SJCRH30 (cell line): Measurements from ENCODE around the gene UBE2C. TPM values are rescaled to one million over a fixed set of nuclear protein-coding genes. Genes with fewer than 3 reads are reported as not detected.

ENCODE experiments used
- DNase-seq, 2 experiments: peaks; one replicate each; pipeline ENCODE4 v3.0.0-alpha.2; 2015 to 2020
- H3K27ac ChIP-seq: fragments of 250-450 bp; sonication (Bioruptor Pico); 2 replicates; pipeline ENCODE4 v1.5.1; 2020; ENCODE audit warnings: mild to moderate bottlenecking, moderate library complexity
- H3K27me3 ChIP-seq: fragments of 250-450 bp; sonication (Bioruptor Pico); 2 replicates; pipeline ENCODE4 v1.5.1; 2020; ENCODE audit warnings: mild to moderate bottlenecking, moderate library complexity
- H3K36me3 ChIP-seq: fragments of 250-450 bp; sonication (Bioruptor Pico); 2 replicates; pipeline ENCODE4 v1.5.1; 2020; ENCODE audit warnings: mild to moderate bottlenecking, moderate library complexity
- H3K4me1 ChIP-seq: fragments of 250-450 bp; sonication (Bioruptor Pico); 2 replicates; pipeline ENCODE4 v1.5.1; 2020; ENCODE audit warnings: mild to moderate bottlenecking, moderate library complexity
- H3K4me3 ChIP-seq: fragments of 250-450 bp; sonication (Bioruptor Pico); 2 replicates; pipeline ENCODE4 v1.5.1; 2020; ENCODE audit warnings: mild to moderate bottlenecking, moderate library complexity
- H3K9me3 ChIP-seq: fragments of 250-450 bp; sonication (Bioruptor Pico); replicated peaks from 2 replicates; pipeline ENCODE4 v1.5.1; 2020; ENCODE audit warnings: mild to moderate bottlenecking, moderate library complexity
- total RNA-seq: library from RNA; depleted of rRNA; stranded (reverse); fragments of >200 nt; shearing (Covaris generic); gene quantifications from 2 replicates; pipeline ENCODE4 v1.2.3, GENCODE V29; 2014; rRNA removed

Gene UBE2C
- total RNA-seq, 1 experiment from 2014 or later, result 615 TPM

DNA sequence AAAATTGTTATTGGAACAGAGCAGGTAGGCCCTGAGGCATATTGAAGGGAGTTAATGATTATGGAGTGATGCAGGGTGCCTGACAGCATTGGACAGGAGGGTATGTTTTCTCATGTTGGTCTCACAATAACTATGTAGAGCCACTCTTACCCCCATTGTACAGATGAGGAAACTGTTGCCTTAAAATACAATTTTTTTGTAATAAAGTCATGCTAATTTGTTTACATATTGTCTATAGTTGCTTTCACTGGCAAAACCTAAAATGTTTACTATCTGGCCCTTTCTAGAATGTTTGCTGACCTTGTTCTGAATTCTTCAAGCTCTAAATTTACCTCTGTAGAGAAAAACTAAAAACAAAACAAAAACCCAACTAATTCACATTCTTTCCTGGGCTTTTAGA, 39.1 kb downstream of the UBE2C start:
- H3K4me3 ChIP-seq, result no peak overlapping the region
- no peaks in the 10 kb centered on the region for H3K36me3 ChIP-seq
- H3K9me3 ChIP-seq, result no peaks in the 10 kb centered on the region
- no peak for DNase-seq
- H3K4me1 ChIP-seq, result no peaks in the 10 kb centered on the region
- H3K27ac ChIP-seq, result no peak overlapping the region
- H3K27me3 ChIP-seq, result no peaks in the 10 kb centered on the region

DNA sequence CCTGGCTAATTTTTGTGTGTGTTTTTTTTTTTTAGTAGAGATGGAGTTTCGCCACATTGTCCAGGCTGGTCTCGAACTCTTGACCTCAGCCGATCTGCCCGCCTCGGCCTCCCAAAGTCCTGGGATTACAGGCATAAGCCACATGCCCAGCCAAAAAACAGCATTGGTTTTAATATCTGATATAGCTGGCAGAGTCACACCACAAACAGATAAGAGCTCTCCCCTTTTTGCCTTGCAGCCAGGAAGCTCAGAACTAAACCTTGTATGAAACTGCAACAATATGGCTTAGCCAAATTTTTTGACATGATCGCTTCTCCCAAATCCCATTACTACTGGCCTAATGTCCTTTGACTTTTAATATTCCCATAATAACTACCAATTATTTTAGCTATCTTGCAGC, 39.9 kb downstream of the UBE2C start:
- no peak for DNase-seq
- Histone ChIP-seq H3K27me3 (no peaks in the 10 kb centered on the region), H3K9me3 (no peaks in the 10 kb centered on the region), H3K4me1 (no peaks in the 10 kb centered on the region), H3K4me3 (no peak overlapping the region), H3K27ac (no peak overlapping the region), H3K36me3 (no peaks in the 10 kb centered on the region)

DNA sequence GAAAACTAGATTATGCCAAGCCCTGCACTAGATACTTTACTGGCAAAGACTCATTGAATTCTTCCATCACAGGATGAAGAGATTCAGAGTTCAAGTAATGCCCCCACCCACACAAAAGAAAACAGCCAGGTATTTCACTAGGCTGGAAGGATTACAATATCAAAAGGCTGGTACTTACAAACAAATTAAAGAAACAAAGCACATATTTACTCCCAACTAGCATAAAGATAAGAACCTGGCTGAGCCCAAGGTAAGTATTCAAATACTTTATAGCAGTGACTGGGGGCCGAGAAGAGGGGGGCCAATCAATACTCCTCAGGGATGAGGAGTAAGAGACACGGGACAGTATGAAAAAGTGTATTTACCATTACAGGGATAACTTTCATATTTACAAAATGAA, 41.0 kb downstream of the UBE2C start:
- H3K27me3 ChIP-seq, result no peaks in the 10 kb centered on the region
- DNase-seq, result no peak
- H3K9me3 ChIP-seq, result no peaks in the 10 kb centered on the region
- H3K27ac ChIP-seq, result no peak overlapping the region
- H3K4me3 ChIP-seq, result no peak overlapping the region
- H3K4me1 ChIP-seq, result no peaks in the 10 kb centered on the region
- H3K36me3 ChIP-seq, result no peaks in the 10 kb centered on the region

DNA sequence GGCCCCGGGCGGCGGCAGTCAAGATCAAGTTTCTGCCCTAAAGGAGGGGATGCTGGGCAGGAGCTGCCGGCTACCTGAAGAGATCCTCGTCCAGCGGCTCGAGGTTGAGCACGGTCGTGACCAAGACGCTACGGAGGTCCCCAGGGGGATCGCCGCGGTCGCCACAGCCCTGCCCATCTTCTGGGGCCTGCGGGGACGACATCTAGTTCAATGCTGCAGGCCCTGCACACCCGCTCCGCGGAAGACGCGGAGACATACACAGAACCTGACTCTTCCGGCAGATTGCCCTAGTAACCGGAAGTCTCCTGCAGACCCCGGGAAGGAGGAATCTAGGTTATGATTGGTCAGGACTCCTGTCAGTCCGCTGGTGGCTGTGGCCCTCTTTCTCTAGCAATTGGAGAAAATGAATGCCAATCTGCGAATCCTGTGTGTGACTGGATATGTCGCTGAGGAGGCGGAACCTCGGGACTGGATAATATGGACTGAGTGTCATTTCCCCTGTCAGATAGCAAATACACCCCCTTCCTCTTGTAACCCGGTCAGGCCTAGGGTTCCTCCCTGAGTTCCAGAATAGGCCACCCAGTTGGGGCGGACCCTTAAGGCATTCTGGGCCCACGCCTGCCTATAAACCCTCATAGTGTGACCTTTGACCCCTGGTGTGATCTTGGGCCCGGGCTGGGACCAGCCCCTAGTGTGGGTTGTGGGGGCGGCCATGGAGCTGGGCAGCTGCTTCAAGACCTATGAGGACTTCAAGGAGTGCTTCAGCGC, 44.9 kb downstream of the UBE2C start, which contains the start of the genes ACOT8 and ZSWIM3:
ACOT8 (minus strand) TSS at position 279 of the 768 bp plus-strand sequence; CDS start at position 202, 77 bp downstream.
ZSWIM3 (plus strand) TSS at position 501 of the 768 bp plus-strand sequence; CDS start at position 713, 212 bp downstream.
- 0 out of 2 replicates have a peak, but pooled peaks cover 7% of the 10 kb centered on the region for H3K4me1 ChIP-seq
- peak; percentile 100 for DNase-seq

DNA sequence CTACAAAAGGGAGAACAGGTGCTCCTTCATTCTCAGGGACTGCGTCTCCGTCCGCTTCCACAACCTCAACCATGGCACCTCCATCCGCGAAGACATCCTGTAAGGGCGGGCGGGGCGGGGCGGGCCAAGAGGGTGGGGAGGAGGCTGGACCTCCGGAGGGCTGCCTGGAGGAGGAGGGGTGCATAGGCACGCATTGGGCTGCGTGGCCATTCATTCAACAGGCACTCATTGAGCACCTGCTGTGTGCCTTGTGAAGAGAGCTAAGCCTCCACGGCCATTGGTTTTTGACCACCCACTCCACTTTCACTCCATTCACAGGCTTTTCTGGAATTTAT, 45.4 kb downstream of the UBE2C start:
- peak overlapping the region; percentile 16; the same call in 1 of the 2 replicates for H3K27ac ChIP-seq
- 0 out of 2 replicates have a peak, but pooled peaks cover 7% of the 10 kb centered on the region for H3K4me1 ChIP-seq
- H3K36me3 ChIP-seq, result no peaks in the 10 kb centered on the region
- DNase-seq, result no peak
- no peaks in the 10 kb centered on the region for H3K9me3 ChIP-seq
- no peaks in the 10 kb centered on the region for H3K27me3 ChIP-seq
- peak overlapping the region; percentile 82 for H3K4me3 ChIP-seq

More for the DNA sequence above, 44.9 kb downstream of the UBE2C start, which contains the start of the genes ACOT8 and ZSWIM3:
- Histone ChIP-seq H3K4me3 (peak within 1 kb of the TSS; percentile 82), H3K36me3 (no peaks in the 10 kb centered on the region), H3K27ac (peak within 1 kb of the TSS; percentile 54), H3K27me3 (no peaks in the 10 kb centered on the region), H3K9me3 (no peaks in the 10 kb centered on the region)

DNA sequence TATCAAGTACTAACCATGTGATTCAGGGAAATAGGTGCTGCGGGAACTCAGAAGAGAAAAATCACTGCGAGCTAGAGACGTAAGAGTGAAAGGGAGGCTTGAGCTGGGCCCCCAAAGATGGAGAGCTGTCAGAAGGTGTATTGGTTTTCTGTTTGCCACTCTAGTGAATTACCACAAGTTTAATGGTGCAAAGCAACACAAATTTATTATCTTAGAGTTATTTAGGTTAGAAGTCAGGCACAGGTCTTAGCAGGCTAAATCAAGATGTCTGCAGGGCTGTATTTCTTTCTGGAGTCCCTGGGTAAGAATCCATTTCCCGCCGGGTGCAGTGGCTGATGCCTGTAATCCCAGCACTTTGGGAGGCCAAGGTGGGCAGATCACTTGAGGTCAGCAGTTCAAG, 47.5 kb downstream of the UBE2C start:
- H3K36me3 ChIP-seq, result no peaks in the 10 kb centered on the region
- 0 out of 2 replicates have a peak, but pooled peaks cover 7% of the 10 kb centered on the region for H3K4me1 ChIP-seq
- no peak overlapping the region for H3K27ac ChIP-seq
- H3K4me3 ChIP-seq, result no peak overlapping the region
- no peaks in the 10 kb centered on the region for H3K9me3 ChIP-seq
- DNase-seq, result no peak
- no peaks in the 10 kb centered on the region for H3K27me3 ChIP-seq

DNA sequence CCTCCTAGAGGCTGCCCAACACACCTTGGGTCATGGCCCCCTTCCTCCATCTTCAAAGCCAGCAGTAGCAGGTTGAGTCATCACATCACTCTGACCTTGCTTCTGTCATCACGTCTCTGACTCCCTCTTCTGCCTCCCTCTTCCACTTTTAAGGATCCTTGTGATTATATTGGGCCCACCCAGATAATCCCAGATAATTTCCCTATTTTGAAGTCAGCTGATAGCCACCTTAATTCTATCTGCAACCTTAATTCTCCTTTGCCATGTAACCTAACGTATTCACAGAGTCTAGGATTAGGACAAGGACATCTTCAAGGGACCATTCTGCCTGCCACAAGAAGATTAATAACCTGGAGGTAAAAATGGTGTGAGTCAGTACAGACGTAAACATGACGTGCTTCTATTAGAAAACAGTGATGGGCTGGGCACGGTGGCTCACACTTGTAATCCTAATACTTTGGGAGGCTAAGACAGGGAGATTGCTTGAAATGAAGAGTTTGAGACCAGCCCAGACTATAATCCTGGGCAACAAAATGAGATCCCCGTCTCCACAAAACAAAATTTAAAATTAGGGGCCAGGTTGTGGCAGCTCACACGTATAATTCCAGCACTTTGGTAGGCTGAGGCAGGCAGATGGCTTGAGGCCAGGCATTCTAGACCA, 48.2 kb downstream of the UBE2C start:
- Histone ChIP-seq H3K4me3 (no peak overlapping the region), H3K9me3 (no peaks in the 10 kb centered on the region), H3K27me3 (no peaks in the 10 kb centered on the region), H3K36me3 (no peaks in the 10 kb centered on the region), H3K27ac (no peak overlapping the region), H3K4me1 (0 out of 2 replicates have a peak, but pooled peaks cover 7% of the 10 kb centered on the region)
- no peak for DNase-seq

DNA sequence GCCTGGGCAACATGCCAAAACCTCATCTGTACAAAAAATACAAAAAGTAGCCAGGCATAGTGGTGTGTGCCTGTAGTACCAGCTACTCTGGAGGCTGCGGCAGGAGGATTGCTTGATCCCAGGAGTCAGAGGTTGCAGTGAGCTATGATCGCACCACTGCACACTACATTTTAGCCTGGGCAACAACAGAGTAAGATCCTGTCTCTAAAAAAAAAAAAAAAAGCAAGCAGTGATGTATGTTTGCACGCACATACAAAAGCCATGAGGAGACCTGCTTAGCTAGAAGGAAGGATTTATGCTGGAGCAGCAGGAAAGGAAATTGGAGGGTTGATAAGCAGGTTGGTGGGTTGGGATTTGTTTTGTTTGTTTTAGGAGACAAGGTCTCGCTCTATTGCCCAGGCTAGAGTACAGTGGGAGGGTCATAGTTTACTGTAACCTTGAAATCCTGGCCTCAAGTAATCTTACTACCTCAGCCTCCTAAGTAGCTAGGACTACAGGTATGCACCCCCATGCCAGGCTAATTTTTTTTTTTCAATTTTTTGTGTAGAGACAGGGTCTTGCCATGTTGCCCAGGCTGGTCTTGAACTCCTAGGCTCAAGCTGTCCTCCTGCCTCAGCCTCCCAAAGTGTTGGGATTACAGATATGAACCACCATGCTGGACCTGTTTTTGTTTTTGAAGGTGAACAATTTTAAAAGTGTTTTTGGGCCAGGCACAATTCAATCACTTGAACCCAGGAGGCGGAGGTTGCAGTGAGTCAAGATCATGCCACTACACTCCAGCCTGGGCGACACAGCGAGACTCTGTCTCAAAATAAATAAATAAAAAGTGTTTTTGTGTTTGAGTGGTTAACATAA, 49.0 kb downstream of the UBE2C start:
- Histone ChIP-seq H3K4me1 (0 out of 2 replicates have a peak, but pooled peaks cover 7% of the 10 kb centered on the region), H3K36me3 (no peaks in the 10 kb centered on the region), H3K27me3 (no peaks in the 10 kb centered on the region), H3K9me3 (no peaks in the 10 kb centered on the region), H3K27ac (no peak overlapping the region), H3K4me3 (no peak overlapping the region)
- peak; percentile 56 to 76 for DNase-seq

DNA sequence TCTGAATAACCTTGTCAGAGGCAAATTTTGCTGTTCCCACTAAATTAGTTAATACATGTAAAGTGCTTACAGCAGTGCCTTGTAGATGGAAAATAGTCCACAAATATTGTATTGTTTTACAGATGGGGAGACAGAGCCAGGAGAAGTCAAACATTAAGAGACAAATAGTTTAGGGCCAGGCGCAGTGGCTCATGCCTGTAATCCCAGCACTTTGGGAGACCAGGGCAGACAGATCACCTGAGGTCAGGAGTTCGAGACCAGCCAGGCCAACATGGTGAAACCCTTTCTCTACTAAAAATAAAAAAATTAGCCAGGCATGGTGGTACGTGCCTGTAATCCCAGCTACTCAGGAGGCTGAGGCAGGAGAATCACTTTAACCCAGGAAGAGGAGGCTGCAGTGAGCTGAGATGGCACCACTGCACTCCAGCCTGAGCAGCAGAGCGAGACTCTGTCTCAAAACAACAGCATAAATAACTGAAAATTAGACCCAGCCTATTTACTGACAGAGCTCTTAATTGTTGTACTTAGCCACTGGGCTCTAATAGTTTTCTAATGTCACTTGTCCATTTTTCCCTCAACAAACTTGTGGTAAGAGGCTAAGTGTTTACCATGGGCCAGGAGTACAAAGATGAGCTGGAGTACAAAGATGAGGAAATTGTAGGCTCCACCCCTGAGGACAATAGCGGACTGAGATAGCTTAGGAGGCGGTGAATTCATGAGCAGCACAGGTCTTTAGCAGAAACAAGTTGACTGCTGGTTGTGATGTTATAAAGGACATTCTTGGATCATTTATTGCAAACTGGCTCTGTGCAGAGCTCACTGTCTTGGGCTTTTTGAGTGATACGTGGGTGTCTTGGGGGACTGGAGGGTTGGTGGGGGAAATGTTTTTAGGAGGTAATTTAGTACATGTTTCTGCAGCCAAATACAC, 51.4 kb downstream of the UBE2C start:
- Histone ChIP-seq H3K27ac (no peak overlapping the region), H3K36me3 (no peaks in the 10 kb centered on the region), H3K9me3 (no peaks in the 10 kb centered on the region), H3K4me3 (no peak overlapping the region), H3K27me3 (no peaks in the 10 kb centered on the region), H3K4me1 (0 out of 2 replicates have a peak, but pooled peaks cover 7% of the 10 kb centered on the region)
- DNase-seq, result no peak

DNA sequence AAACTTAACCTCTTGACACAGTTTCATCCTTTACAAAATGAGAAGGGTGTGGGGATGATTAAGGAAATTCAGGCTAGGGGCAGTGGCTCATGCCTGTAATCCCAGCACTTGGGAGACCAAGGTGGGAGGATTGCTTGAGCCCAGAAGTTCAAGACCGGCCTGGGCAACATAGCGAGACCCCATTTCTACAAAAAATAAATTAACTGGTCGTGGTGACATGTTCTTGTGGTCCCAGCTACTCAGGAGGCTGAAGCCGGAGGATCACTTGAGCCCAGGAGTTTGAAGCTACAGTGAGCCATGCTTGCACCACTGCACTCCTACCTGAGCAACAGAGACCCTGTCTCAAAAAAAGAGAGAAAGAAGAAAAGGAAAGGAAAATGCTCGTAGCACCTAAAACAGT, 54.0 kb downstream of the UBE2C start:
- Histone ChIP-seq H3K27ac (no peak overlapping the region), H3K4me1 (no peaks in the 10 kb centered on the region), H3K4me3 (no peak overlapping the region), H3K36me3 (no peaks in the 10 kb centered on the region), H3K9me3 (no peaks in the 10 kb centered on the region), H3K27me3 (no peaks in the 10 kb centered on the region)
- no peak for DNase-seq

Other genes with a start within 250 kb of the UBE2C start
- not detected in 2 replicates for gene WFDC8, start 233.4 kb upstream of the UBE2C start, total RNA-seq
- not detected in 2 replicates for gene WFDC10A, start 182.9 kb upstream of the UBE2C start, total RNA-seq
- not detected in 2 replicates for gene WFDC9, start 181.4 kb upstream of the UBE2C start, total RNA-seq
- not detected in 2 replicates for gene WFDC11, start 142.4 kb upstream of the UBE2C start, total RNA-seq
- not detected in 2 replicates for gene WFDC13, start 110.6 kb upstream of the UBE2C start, total RNA-seq
- gene WFDC10B, start 107.6 kb upstream of the UBE2C start, total RNA-seq, result not detected in 2 replicates
- not detected in 2 replicates for gene SPINT4, start 90.3 kb upstream of the UBE2C start, total RNA-seq
- 0.12 and 0.73 TPM in 2 replicates for gene WFDC3, start 20.8 kb upstream of the UBE2C start, total RNA-seq
- gene DNTTIP1, start 20.7 kb upstream of the UBE2C start, total RNA-seq, result 54.8 and 59.1 TPM in 2 replicates
- gene TNNC2, start 14.7 kb downstream of the UBE2C start, total RNA-seq, result 0.73 and 0.75 TPM in 2 replicates
- 17.1 and 18.3 TPM in 2 replicates for gene SNX21, start 21.2 kb downstream of the UBE2C start, total RNA-seq
- gene ACOT8, start 44.7 kb downstream of the UBE2C start, total RNA-seq, result 31.0 and 41.0 TPM in 2 replicates
- 6.2 TPM in 2 replicates for gene ZSWIM3, start 45.0 kb downstream of the UBE2C start, total RNA-seq
- 20.5 and 23.2 TPM in 2 replicates for gene ZSWIM1, start 68.6 kb downstream of the UBE2C start, total RNA-seq
- 2.1 and 2.8 TPM in 2 replicates for gene SPATA25, start 75.0 kb downstream of the UBE2C start, total RNA-seq
- 3.9 and 6.7 TPM in 2 replicates for gene NEURL2, start 78.6 kb downstream of the UBE2C start, total RNA-seq
- gene CTSA, start 78.7 kb downstream of the UBE2C start, total RNA-seq, result 85.2 and 91.4 TPM in 2 replicates
- 14.5 and 15.6 TPM in 2 replicates for gene PLTP, start 99.5 kb downstream of the UBE2C start, total RNA-seq
- 20.6 and 21.7 TPM in 2 replicates for gene PCIF1, start 122.0 kb downstream of the UBE2C start, total RNA-seq
- gene ZNF335, start 159.6 kb downstream of the UBE2C start, total RNA-seq, result 12.5 and 14.2 TPM in 2 replicates
- gene MMP9, start 196.3 kb downstream of the UBE2C start, total RNA-seq, result 0.06 TPM in 1 of 2 replicates, not detected in the other
- gene SLC12A5, start 216.6 kb downstream of the UBE2C start, total RNA-seq, result 3.8 and 8.6 TPM in 2 replicates